Gastroesophageal sphincter (tissue), 4 donors: ENCODE measurements around the gene MTA2. TPM values are rescaled to one million over a fixed set of nuclear protein-coding genes. Genes with fewer than 3 reads are reported as not detected.
A peak's percentile ranks its signal among the peaks of the same experiment; 100 is the strongest.

ENCODE experiments used
- ATAC-seq: fragments of 150-250 bp; one replicate; pipeline ENCODE4 v1.9.1; 2016; ENCODE audit warnings: mild to moderate bottlenecking, moderate library complexity
- H3K27ac ChIP-seq, 4 donors: fragments of 200-600 bp; sonication (generic) in 3 of 4; 1 replicate in 3 of 4; 2 replicates in 1 of 4; pipeline ENCODE4 v1.5.1; 2016 to 2019
- H3K27me3 ChIP-seq: fragments of 200-600 bp; sonication (generic); one replicate; pipeline ENCODE4 v1.5.1; 2019
- H3K36me3 ChIP-seq, 2 donors: fragments of 200-600 bp; sonication (generic); one replicate each; pipeline ENCODE4 v1.5.1; 2019; ENCODE audit warnings: control low read depth in 1 of 2
- H3K4me1 ChIP-seq, 3 donors: fragments of 200-600 bp; sonication (generic); 1 replicate in 2 of 3; 2 replicates in 1 of 3; pipeline ENCODE4 v1.5.1; 2016 to 2019; ENCODE audit warnings: control low read depth in 2 of 3
- H3K4me3 ChIP-seq, 2 donors: fragments of 200-600 bp; sonication (generic); one replicate each; pipeline ENCODE4 v1.5.1; 2019; ENCODE audit warnings: mild to moderate bottlenecking in 1 of 2, moderate library complexity in 1 of 2
- H3K9me3 ChIP-seq, 3 donors: fragments of 200-600 bp; sonication (generic); one replicate each; pipeline ENCODE4 v1.5.1; 2017 to 2019; ENCODE audit warnings: control low read depth in 2 of 3
- CTCF ChIP-seq, 4 experiments: fragments of 200-600 bp in 2 of 4; fragments of 450-650 bp in 2 of 4; sonication (generic) in 1 of 4; IDR thresholded peaks; one replicate each; pipeline ENCODE4 v1.5.1; 2017 to 2019; ENCODE audit warnings: antibody characterized with exemption in 4 of 4, mild to moderate bottlenecking in 2 of 4, moderate library complexity in 2 of 4
- EP300 ChIP-seq: sonication (generic); formaldehyde crosslinking; IDR thresholded peaks from one replicate; pipeline ENCODE4 v1.6.1; 2017; ENCODE audit warnings: antibody characterized with exemption, mild to moderate bottlenecking
- POLR2A ChIP-seq, 2 donors: fragments of 450-650 bp; IDR thresholded peaks; one replicate each; pipeline ENCODE4 v1.6.1; 2017; ENCODE audit warnings: antibody characterized with exemption in 2 of 2, mild to moderate bottlenecking in 2 of 2, moderate library complexity in 1 of 2
- POLR2AphosphoS5 ChIP-seq: sonication (generic); formaldehyde crosslinking; IDR thresholded peaks from one replicate; pipeline ENCODE4 v1.6.1; 2017; ENCODE audit warnings: antibody characterized with exemption
- WGBS, 2 donors: methylation state at CpG; one replicate each; pipeline ENCODE4 v1.1.5; 2018; ENCODE audit warnings: low coverage in 1 of 2; 5-methylcytosine and 5-hydroxymethylcytosine counted together
- total RNA-seq, 4 donors: library from RNA; depleted of rRNA; stranded (reverse); fragments of >200 nt; gene quantifications; one replicate each; pipeline ENCODE4 v1.1.0, GENCODE V29; 2016

Gene MTA2
- total RNA-seq, 4 donors from 2014 or later, result 67.9 to 88.7 (median 85.6) TPM

GRCh38 chr11:62595124-62595523, 6.5 kb downstream of the MTA2 start:
- Histone ChIP-seq H3K9me3 (no peaks in the 10 kb centered on the region), H3K27me3 (no peaks in the 10 kb centered on the region), H3K36me3 (peaks cover 0 to 54% of the 10 kb centered on the region in 2 donors), H3K4me3 (no peak overlapping the region), H3K27ac (peak overlapping the region in 1 of 4 donors; percentile 12), H3K4me1 (peaks cover 3 to 62% (median 33%) of the 10 kb centered on the region in 3 donors)
- WGBS, 2 donors, result 64 to 80% methylated on average over 6 to 7 of the region's 8 CpGs
- no peak for TF ChIP-seq POLR2AphosphoS5
- no peak for TF ChIP-seq CTCF (IDR thresholded peaks at IDR 0.05)
- TF ChIP-seq EP300, result no peak
- TF ChIP-seq POLR2A (IDR thresholded peaks at IDR 0.05), result no peak
- no peak for ATAC-seq

DNA sequence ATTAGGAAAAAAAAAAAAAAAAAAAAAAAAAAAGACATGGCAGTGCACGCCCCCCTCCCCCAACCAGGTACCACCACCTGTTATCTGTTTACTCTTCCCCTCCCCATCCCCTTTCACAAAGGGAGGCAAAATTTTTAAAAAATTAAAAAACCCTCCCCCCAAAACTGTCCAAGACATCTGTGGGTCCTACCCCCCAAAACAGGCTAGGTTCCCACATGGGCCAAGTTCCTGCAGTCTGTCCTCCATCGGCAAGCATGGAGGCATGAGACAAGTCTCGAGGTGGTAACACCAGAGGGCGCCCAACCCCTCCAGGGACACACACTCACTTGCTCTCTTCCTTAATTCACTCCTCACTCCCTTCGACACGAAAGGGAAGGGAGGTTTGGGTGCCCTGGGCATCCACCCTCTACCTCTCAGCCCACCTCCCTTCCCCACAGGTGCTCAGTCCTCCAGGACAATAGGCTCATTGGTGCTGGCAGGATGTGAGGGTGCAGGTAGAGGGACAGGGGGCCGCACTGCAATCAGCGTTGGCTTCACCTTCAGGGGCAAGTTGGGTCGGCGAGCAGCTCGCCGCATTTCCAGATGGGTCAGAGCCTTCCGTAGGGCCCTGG, 8.1 kb downstream of the MTA2 start:
- H3K4me3 ChIP-seq, result no peak overlapping the region
- no peaks in the 10 kb centered on the region for H3K9me3 ChIP-seq
- TF ChIP-seq CTCF (IDR thresholded peaks at IDR 0.05) (peak in 3 of 4 experiments; percentile 50 to 67 (median 56)), EP300 (no peak), POLR2A (IDR thresholded peaks at IDR 0.05) (no peak), POLR2AphosphoS5 (peak; percentile 28)
- WGBS, 2 donors, result 44% methylated on average over 3 to 10 of the region's 13 CpGs
- peak overlapping the region in 3 of 4 donors; percentile 58 to 92 (median 91) for H3K27ac ChIP-seq
- no peak for ATAC-seq
- H3K36me3 ChIP-seq, result peaks cover 0 to 59% of the 10 kb centered on the region in 2 donors
- H3K4me1 ChIP-seq, result peaks cover 0 to 62% (median 23%) of the 10 kb centered on the region in 3 donors
- no peaks in the 10 kb centered on the region for H3K27me3 ChIP-seq

- no peaks in the 10 kb centered on the region for H3K27me3 ChIP-seq
- H3K4me1 ChIP-seq, result peaks cover 0 to 57% (median 22%) of the 10 kb centered on the region in 3 donors
- no peak for TF ChIP-seq EP300
- TF ChIP-seq POLR2A (IDR thresholded peaks at IDR 0.05), result no peak
- no peak for TF ChIP-seq CTCF (IDR thresholded peaks at IDR 0.05)
- no peak for TF ChIP-seq POLR2AphosphoS5
- ATAC-seq, result no peak
- no peaks in the 10 kb centered on the region for H3K9me3 ChIP-seq
- peak overlapping the region; percentile 82 to 97 (median 92) for H3K27ac ChIP-seq
- 60 to 72% methylated on average over 5 to 8 of the region's 8 CpGs for WGBS, 2 donors
- H3K4me3 ChIP-seq, result no peak overlapping the region
- peaks cover 0 to 59% of the 10 kb centered on the region in 2 donors for H3K36me3 ChIP-seq
These were observed 8.7 kb downstream of the MTA2 start for GRCh38 chr11:62592989-62593421.

GRCh38 chr11:62592146-62592815, 9.4 kb downstream of the MTA2 start:
- H3K27ac ChIP-seq, result peak overlapping the region; percentile 82 to 97 (median 92)
- H3K9me3 ChIP-seq, result no peaks in the 10 kb centered on the region
- ATAC-seq, result no peak
- H3K27me3 ChIP-seq, result no peaks in the 10 kb centered on the region
- TF ChIP-seq POLR2A (IDR thresholded peaks at IDR 0.05) (no peak), POLR2AphosphoS5 (no peak), CTCF (IDR thresholded peaks at IDR 0.05) (no peak), EP300 (no peak)
- WGBS, 2 donors, result 8 to 35% methylated on average over 5 of the region's 17 CpGs
- peak overlapping the region; percentile 39 to 57 for H3K4me3 ChIP-seq
- peaks cover 0 to 59% of the 10 kb centered on the region in 2 donors for H3K36me3 ChIP-seq
- H3K4me1 ChIP-seq, result peaks cover 0 to 52% (median 22%) of the 10 kb centered on the region in 3 donors
